Measurements from ENCODE around the gene APBB2. TPM values are rescaled to one million over a fixed set of nuclear protein-coding genes. Genes with fewer than 3 reads are reported as not detected.

Gene APBB2
- total and polyA plus RNA-seq, 2 of the 8 experiments (the other 6 are each of a cell fraction or from before 2014, with no cell fraction given): 58.7 to 59.4 TPM

DNA sequence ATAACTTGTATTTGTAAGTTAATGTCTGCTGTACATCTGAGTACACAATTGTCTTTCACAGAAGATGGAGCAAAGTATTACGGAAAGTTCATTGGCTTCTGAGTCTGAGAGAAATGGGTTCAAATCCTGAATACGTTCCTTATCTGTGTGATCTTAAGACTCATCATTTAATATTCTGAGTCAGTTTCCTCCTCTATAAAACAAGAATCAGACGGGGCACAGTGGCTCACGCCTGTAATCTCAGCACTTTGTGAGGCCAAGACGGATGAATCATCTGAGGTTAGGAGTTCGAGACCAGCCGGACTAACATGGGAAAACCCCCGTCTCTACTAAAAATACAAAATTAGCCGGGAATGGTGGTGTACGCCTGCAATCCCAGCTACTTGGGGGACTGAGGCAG is 57.8 kb downstream of the APBB2 start (continued):
- TF ChIP-seq CHD7 (IDR thresholded peaks at IDR 0.05; ENCODE audit: insufficient replicate concordance, low read length): no peak
- no peak for TF ChIP-seq RXRA (IDR thresholded peaks at IDR 0.05; ENCODE audit: insufficient read depth, low read depth, low read length)
- TF ChIP-seq TEAD4 (IDR thresholded peaks at IDR 0.05; ENCODE audit: low read depth, low read length): no peak
- no peak for TF ChIP-seq CREB1 (IDR thresholded peaks at IDR 0.05)
- TF ChIP-seq RNF2 (IDR thresholded peaks at IDR 0.05; ENCODE audit: borderline replicate concordance, low read depth, low read length, missing control alignments, poor library complexity, severe bottlenecking): no peak
- TF ChIP-seq POLR2A (IDR thresholded peaks at IDR 0.05; ENCODE audit: control extremely low read depth in 1 of 2, low read depth in 2 of 2, low read length in 2 of 2): no peak
- no peak for TF ChIP-seq ASH2L (IDR thresholded peaks at IDR 0.05; ENCODE audit: low read length)
- TF ChIP-seq SRF (IDR thresholded peaks at IDR 0.05; ENCODE audit: low read depth, low read length): no peak
- no peak for TF ChIP-seq NRF1 (IDR thresholded peaks at IDR 0.05; ENCODE audit: low read depth, low read length)

Data from H1 (cell line).